HG02943 (cell line): ENCODE results near the gene CD300A.
"Not testable (repeated sequence)": the region's sequence is repeated elsewhere in the genome, so short reads cannot be mapped to it uniquely, and the experiment has no call there.

ENCODE experiments used
- ATAC-seq: cut with Tn5 transposase; IDR thresholded peaks from one replicate; pipeline ENCODE4 v1.9.1; 2021; ENCODE audit warnings: mild to moderate bottlenecking, low read depth, moderate library complexity; ENCODE audit not compliant: unreplicated experiment

Gene CD300A

GRCh38 chr17:74515941-74516340, 49.5 kb downstream of the CD300A start:
- no peak for ATAC-seq

GRCh38 chr17:74516561-74517328, 50.3 kb downstream of the CD300A start:
- ATAC-seq: no peak

GRCh38 chr17:74518413-74518981, 52.1 kb downstream of the CD300A start:
- not testable (repeated sequence) for ATAC-seq

GRCh38 chr17:74520016-74520434, 53.6 kb downstream of the CD300A start:
- ATAC-seq: no peak

- no peak for ATAC-seq
These were observed 54.5 kb downstream of the CD300A start for GRCh38 chr17:74520790-74521480.

- ATAC-seq: no peak
These were observed 55.3 kb downstream of the CD300A start for GRCh38 chr17:74521701-74522201.

- ATAC-seq: no peak
These were observed 56.1 kb downstream of the CD300A start for GRCh38 chr17:74522381-74523105.

GRCh38 chr17:74523308-74523707, 56.9 kb downstream of the CD300A start:
- no peak for ATAC-seq

GRCh38 chr17:74524653-74525464, 58.4 kb downstream of the CD300A start:
- no peak for ATAC-seq

- no peak for ATAC-seq
These were observed 59.0 kb downstream of the CD300A start for GRCh38 chr17:74525465-74525725.

- ATAC-seq: no peak
These were observed 59.4 kb downstream of the CD300A start for GRCh38 chr17:74525781-74526288.

- ATAC-seq: no peak
These were observed 60.2 kb downstream of the CD300A start for GRCh38 chr17:74526681-74527080.

GRCh38 chr17:74527081-74527480, 60.6 kb downstream of the CD300A start:
- no peak for ATAC-seq

GRCh38 chr17:74527756-74528155, 61.3 kb downstream of the CD300A start:
- no peak for ATAC-seq

GRCh38 chr17:74528491-74529199, 62.2 kb downstream of the CD300A start:
- ATAC-seq: peak; percentile 69

GRCh38 chr17:74529243-74529642, 62.8 kb downstream of the CD300A start:
- ATAC-seq: no peak

GRCh38 chr17:74530831-74531150, 64.4 kb downstream of the CD300A start:
- no peak for ATAC-seq

GRCh38 chr17:74531231-74531761, 64.9 kb downstream of the CD300A start, which contains the start of gene CD300LB:
Gene CD300LB (minus strand): TSS chr17:74531475. CDS start chr17:74531350, 125 bp downstream.
- no peak for ATAC-seq

GRCh38 chr17:74532115-74532514, 65.7 kb downstream of the CD300A start:
- ATAC-seq: no peak
